Common myeloid progenitor, CD34-positive (primary cell): Measurements from ENCODE around the gene WDR88.
"Not testable (repeated sequence)": the region's sequence is repeated elsewhere in the genome, so short reads cannot be mapped to it uniquely, and the experiment has no call there.

Experiments
- CTCF ChIA-PET: fragments of 350-600 bp; sonication (Branson Sonifier 250); formaldehyde crosslinking; loops from one replicate; lab custom pipeline; 2021; ENCODE audit warnings: antibody characterized with exemption; lab: Charles Lee
- POLR2A ChIA-PET: fragments of 350-600 bp; sonication (Branson Sonifier 250); formaldehyde crosslinking; loops from one replicate; lab custom pipeline; 2021; ENCODE audit warnings: antibody characterized with exemption; lab: Charles Lee
- DNase-seq, 3 donors: peaks; one replicate each; pipeline versions ENCODE4 v3.0.0 to v3.0.0-alpha.2; 2013
- H3K27ac ChIP-seq, 2 experiments: 1 replicate in 1 of 2; 2 replicates in 1 of 2; pipeline ENCODE4 v1.7.0; 2013; ENCODE audit warnings: inconsistent platforms in 2 of 2, low read length in 2 of 2, mild to moderate bottlenecking in 2 of 2, low read depth in 1 of 2, moderate library complexity in 1 of 2; ENCODE audit not compliant: severe bottlenecking in 2 of 2, insufficient read depth in 1 of 2, poor library complexity in 1 of 2
- H3K27me3 ChIP-seq, 5 experiments: replicated peaks in 2 of 5; 1 replicate in 3 of 5; 2 replicates in 2 of 5; pipeline versions ENCODE4 v1.6.1 to v1.7.0; 2013; ENCODE audit warnings: low read length in 4 of 5, mild to moderate bottlenecking in 2 of 5, moderate library complexity in 2 of 5, inconsistent platforms in 1 of 5; ENCODE audit not compliant: insufficient read depth in 5 of 5, control insufficient read depth in 4 of 5
- H3K36me3 ChIP-seq, 4 experiments: 1 replicate in 2 of 4; 2 replicates in 2 of 4; pipeline versions ENCODE4 v1.6.1 to v1.7.0; 2013; ENCODE audit warnings: low read length in 3 of 4, control low read depth in 1 of 4, mild to moderate bottlenecking in 1 of 4; ENCODE audit not compliant: control insufficient read depth in 4 of 4, insufficient read depth in 4 of 4
- H3K4me1 ChIP-seq, 4 experiments: 1 replicate in 3 of 4; 2 replicates in 1 of 4; pipeline versions ENCODE4 v1.6.1 to v1.7.1; 2013; ENCODE audit warnings: low read length in 3 of 4, mild to moderate bottlenecking in 3 of 4, control low read depth in 1 of 4, inconsistent platforms in 1 of 4, moderate library complexity in 1 of 4; ENCODE audit not compliant: control insufficient read depth in 4 of 4, insufficient read depth in 4 of 4; ENCODE audit errors: control extremely low read depth in 1 of 4
- H3K4me3 ChIP-seq, 7 experiments: 1 replicate in 4 of 7; 2 replicates in 3 of 7; pipeline versions ENCODE4 v1.5.1 to v1.7.0; 2013; ENCODE audit warnings: mild to moderate bottlenecking in 7 of 7, low read length in 6 of 7, moderate library complexity in 6 of 7, inconsistent platforms in 2 of 7, low read depth in 2 of 7, control low read depth in 1 of 7; ENCODE audit not compliant: insufficient read depth in 4 of 7, control insufficient read depth in 1 of 7; ENCODE audit errors: extremely low read depth in 1 of 7
- H3K9me3 ChIP-seq, 5 experiments: 1 replicate in 4 of 5; 2 replicates in 1 of 5; pipeline versions ENCODE4 v1.6.1 to v1.7.1; 2013; ENCODE audit warnings: low read length in 4 of 5, mild to moderate bottlenecking in 2 of 5, inconsistent platforms in 1 of 5, low read depth in 1 of 5, moderate library complexity in 1 of 5; ENCODE audit not compliant: control insufficient read depth in 4 of 5, insufficient read depth in 2 of 5; ENCODE audit errors: control extremely low read depth in 1 of 5
- WGBS: methylation state at CpG from one replicate; pipeline ENCODE4 v1.1.5; 2013; ENCODE audit not compliant: insufficient coverage; 5-methylcytosine and 5-hydroxymethylcytosine counted together

WDR88 gene

DNA sequence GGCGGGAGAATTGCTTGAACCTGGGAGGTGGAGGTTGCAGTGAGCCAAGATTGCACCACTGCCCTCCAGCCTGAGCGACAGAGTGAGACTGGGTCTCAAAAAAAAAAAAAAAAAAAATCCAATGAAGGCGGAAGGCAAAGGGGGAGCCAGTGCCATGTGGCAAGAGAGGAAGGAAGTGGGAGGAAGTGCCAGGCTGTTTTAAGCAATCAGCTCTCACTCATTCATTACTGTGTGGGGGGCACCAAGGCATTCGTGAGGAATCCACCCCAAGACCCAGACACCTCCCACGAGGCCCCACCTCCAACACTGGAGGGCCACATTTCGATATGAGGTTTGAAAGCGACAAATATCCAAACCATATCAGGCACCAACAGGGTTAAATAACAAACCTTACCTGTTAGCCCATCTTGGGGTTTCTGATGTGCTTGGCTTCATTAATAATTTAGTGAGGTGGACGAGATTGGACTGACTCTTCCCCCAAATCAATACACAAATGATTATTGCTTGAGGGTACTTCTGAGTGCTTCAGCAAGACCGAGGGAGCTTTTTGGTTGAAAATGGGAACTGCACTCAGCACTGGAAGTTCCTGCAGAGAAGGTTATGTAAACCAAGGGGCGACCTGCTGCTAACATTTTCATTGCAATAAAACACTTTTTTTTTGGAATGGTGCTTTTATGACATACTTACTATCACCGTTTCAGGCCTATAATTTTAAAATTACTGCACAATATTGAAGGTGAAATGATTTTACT lies 54.7 kb downstream of the WDR88 start:
- peak; percentile 34 to 51 (median 51) for DNase-seq
- WGBS: no CpG with 5 or more reads among the region's 11 CpGs
- CTCF ChIA-PET: interaction anchor here (0.7 to 4.2 kb wide), 10 partner anchors 9 to 220 kb away, joined by 3 to 40 read pairs (median 4); no protein-coding TSS in a partner anchor
- Histone ChIP-seq H3K27ac (no peak overlapping the region), H3K36me3 (no peaks in the 10 kb centered on the region), H3K9me3 (no peaks in the 10 kb centered on the region), H3K4me1 (peaks cover 0 to 20% (median 10%) of the 10 kb centered on the region in 4 experiments), H3K4me3 (peak overlapping the region in 3 of 7 experiments; percentile 13 to 40 (median 28)), H3K27me3 (peaks cover 0 to 4% (median 0%) of the 10 kb centered on the region in 5 experiments)
- POLR2A ChIA-PET: interaction anchor here (0.7 to 0.8 kb wide), 2 partner anchors 10 to 326 kb away, joined by 3 read pairs; no protein-coding TSS in a partner anchor

DNA sequence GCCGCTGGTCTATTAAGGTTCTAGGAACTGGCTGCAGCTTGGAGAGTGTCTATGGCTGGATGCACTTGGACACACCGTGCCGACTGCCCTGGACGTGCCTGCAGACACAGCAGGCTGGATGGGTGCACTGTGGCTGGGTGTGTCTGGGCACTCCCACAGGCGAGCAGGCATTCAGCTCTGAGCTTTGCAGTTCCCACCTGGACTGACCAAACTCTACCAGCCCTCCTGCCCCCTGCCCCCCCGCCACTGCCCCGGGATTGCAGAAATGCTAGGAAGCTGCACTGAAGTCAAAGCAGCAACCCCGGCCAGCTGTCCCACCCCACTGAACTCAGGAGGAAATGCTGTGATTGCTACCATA lies 55.2 kb downstream of the WDR88 start:
- no peak for DNase-seq
- CTCF ChIA-PET: interaction anchor here (0.6 to 2.3 kb wide), 6 partner anchors 9 to 219 kb away, joined by 3 to 11 read pairs (median 4); no protein-coding TSS in a partner anchor
- no peaks in the 10 kb centered on the region for H3K9me3 ChIP-seq
- 31% methylated on average over 3 of the region's 8 CpGs for WGBS
- no peaks in the 10 kb centered on the region for H3K36me3 ChIP-seq
- POLR2A ChIA-PET: interaction anchor here (0.7 kb wide), 1 partner anchor 326 kb away, joined by 3 read pairs; no protein-coding TSS in a partner anchor
- H3K4me3 ChIP-seq: peak overlapping the region in 2 of 7 experiments; percentile 28 to 40
- H3K27ac ChIP-seq: no peak overlapping the region
- H3K27me3 ChIP-seq: peaks cover 0 to 4% (median 2%) of the 10 kb centered on the region in 5 experiments
- peaks cover 0 to 20% (median 10%) of the 10 kb centered on the region in 4 experiments for H3K4me1 ChIP-seq

DNA sequence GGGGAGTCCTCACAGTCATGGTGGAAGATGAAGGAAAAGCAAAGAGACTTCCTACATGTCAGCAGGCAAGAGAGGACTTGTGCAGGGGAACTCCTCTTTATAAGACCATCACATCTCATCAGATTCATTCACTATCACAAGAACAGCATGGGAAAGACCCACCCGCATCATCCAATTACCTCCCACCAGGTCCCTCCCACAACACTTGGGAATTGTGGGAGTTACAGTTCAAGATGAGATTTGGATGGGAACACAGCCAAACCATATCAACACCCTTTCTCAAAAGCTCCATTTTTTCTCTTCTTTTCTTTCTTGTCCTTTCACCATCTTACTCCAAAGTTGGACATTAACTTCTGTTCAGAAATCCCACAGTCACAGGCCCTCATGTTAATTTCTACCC lies 57.5 kb downstream of the WDR88 start:
- Histone ChIP-seq H3K4me1 (peaks cover 0 to 26% (median 11%) of the 10 kb centered on the region in 4 experiments), H3K27me3 (peaks cover 0 to 22% (median 6%) of the 10 kb centered on the region in 5 experiments), H3K27ac (no peak overlapping the region), H3K4me3 (no peak overlapping the region), H3K9me3 (no peaks in the 10 kb centered on the region), H3K36me3 (no peaks in the 10 kb centered on the region)
- CTCF ChIA-PET: interaction anchor here (0.8 to 1.4 kb wide), 2 partner anchors 13 to 45 kb away, joined by 3 to 4 read pairs; no protein-coding TSS in a partner anchor
- no CpG with 5 or more reads among the region's 1 CpG for WGBS
- POLR2A ChIA-PET: no interaction called here
- DNase-seq: no peak

DNA sequence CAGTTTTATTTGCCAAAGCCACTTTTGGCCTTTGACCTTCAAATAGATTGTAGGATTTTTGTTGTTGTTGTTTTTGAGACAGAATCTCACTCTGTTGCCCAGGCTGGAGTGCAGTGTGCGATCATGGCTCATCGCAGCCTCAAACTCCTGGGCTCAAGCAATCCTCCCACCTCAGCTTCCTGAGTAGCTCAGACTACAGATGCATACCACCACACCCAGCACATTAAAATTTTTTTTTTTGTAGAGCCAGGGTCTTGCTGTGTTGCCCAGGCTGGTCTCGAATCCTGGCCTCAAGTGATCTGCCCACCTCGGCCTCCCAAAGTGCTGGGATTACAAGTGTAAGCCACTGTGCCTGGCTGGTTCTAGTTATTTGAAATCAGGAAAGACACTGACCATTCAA lies 59.2 kb downstream of the WDR88 start:
- H3K9me3 ChIP-seq, H3K4me3 ChIP-seq, H3K36me3 ChIP-seq, DNase-seq, POLR2A ChIA-PET, H3K27ac ChIP-seq: not testable (repeated sequence)
- CTCF ChIA-PET: interaction anchor here (1.1 kb wide), 1 partner anchor 35 kb away, joined by 3 read pairs; no protein-coding TSS in a partner anchor
- Histone ChIP-seq H3K4me1 (peaks cover 0 to 28% (median 18%) of the 10 kb centered on the region in 4 experiments), H3K27me3 (peaks cover 0 to 35% (median 6%) of the 10 kb centered on the region in 5 experiments)
- WGBS: 96% methylated on average over 4 of the region's 4 CpGs

DNA sequence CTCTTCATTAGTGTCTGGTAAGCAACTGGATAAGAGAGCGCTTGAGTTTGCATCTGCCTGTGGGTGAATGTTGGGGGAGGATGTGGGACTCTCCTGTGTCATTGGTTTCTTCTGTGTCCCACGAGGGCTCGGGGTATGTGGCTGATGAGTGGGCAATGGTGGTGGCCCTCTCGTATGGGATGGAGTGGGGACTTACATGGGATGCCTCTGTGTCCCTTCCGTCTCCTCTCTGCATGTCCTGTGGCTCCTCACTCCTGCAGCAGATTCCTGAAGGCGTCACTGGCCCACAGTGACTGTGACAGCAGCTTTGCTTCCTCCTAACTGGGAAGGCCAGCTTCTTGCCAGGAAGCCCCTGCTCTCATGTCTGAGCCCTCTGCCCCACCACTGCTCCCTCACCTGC lies 59.6 kb downstream of the WDR88 start:
- H3K4me1 ChIP-seq: peaks cover 0 to 25% (median 16%) of the 10 kb centered on the region in 4 experiments
- ChIA-PET CTCF (interaction anchor here (0.6 to 1.1 kb wide), 3 partner anchors 21 to 36 kb away, joined by 3 to 4 read pairs (median 3); no protein-coding TSS in a partner anchor), POLR2A (no interaction called here)

DNA sequence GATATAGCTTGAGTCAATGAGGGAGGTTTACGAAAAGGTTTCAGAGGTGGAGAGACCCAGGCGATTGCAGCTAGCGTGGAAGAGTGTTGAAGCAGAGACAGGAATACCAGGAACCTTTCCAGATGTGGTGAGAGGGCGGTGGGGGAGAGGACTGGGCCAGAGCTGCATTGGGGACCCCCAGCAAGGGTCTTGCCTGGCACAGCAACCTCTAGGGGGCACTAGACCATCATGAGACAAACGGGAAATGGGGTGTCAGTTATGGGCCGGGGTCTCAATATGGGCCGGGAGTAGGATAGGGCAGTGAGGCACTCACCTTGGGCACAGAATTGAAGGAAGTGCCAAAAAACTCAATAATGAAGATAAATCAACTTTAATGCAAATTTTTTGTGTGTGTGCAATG lies 60.1 kb downstream of the WDR88 start:
- ChIA-PET POLR2A (no interaction called here), CTCF (interaction anchor here (0.6 to 1.0 kb wide), 2 partner anchors 22 to 36 kb away, joined by 3 to 4 read pairs; no protein-coding TSS in a partner anchor)
- no peaks in the 10 kb centered on the region for H3K36me3 ChIP-seq
- peak overlapping the region in 1 of 7 experiments; percentile 5 for H3K4me3 ChIP-seq
- DNase-seq: no peak
- 84% methylated on average over 4 of the region's 7 CpGs for WGBS
- H3K9me3 ChIP-seq: no peaks in the 10 kb centered on the region
- peaks cover 0 to 20% (median 11%) of the 10 kb centered on the region in 4 experiments for H3K4me1 ChIP-seq
- H3K27me3 ChIP-seq: peaks cover 0 to 37% (median 8%) of the 10 kb centered on the region in 5 experiments
- no peak overlapping the region for H3K27ac ChIP-seq

More for the DNA sequence above, 59.6 kb downstream of the WDR88 start:
- H3K4me3 ChIP-seq: no peak overlapping the region
- H3K27me3 ChIP-seq: peaks cover 0 to 37% (median 6%) of the 10 kb centered on the region in 5 experiments
- no peak for DNase-seq
- H3K27ac ChIP-seq: no peak overlapping the region
- 96% methylated on average over 6 of the region's 6 CpGs for WGBS
- no peaks in the 10 kb centered on the region for H3K36me3 ChIP-seq
- no peaks in the 10 kb centered on the region for H3K9me3 ChIP-seq
